Vagina (tissue), 2 donors: ENCODE data around the gene GFOD1. TPM values are rescaled to one million over a fixed set of nuclear protein-coding genes. Genes with fewer than 3 reads are reported as not detected.

Source experiments
- DNase-seq, 2 donors: peaks; one replicate each; pipeline ENCODE4 v3.0.0-alpha.2; 2017; ENCODE audit errors: extremely low spot score in 2 of 2
- H3K27ac ChIP-seq: fragments of 200-600 bp; sonication (generic); one replicate; pipeline ENCODE4 v1.5.1; 2019
- H3K27me3 ChIP-seq: fragments of 200-600 bp; sonication (generic); one replicate; pipeline ENCODE4 v1.5.1; 2019
- H3K36me3 ChIP-seq, 2 donors: fragments of 200-600 bp; sonication (generic); one replicate each; pipeline ENCODE4 v1.5.1; 2017 to 2019
- H3K4me1 ChIP-seq: fragments of 200-600 bp; sonication (generic); one replicate; pipeline ENCODE4 v1.5.1; 2019
- H3K4me3 ChIP-seq, 2 donors: fragments of 200-600 bp; sonication (generic); 1 replicate in 1 of 2; 2 replicates in 1 of 2; pipeline ENCODE4 v1.5.1; 2016 to 2019
- H3K9me3 ChIP-seq: fragments of 200-600 bp; sonication (generic); one replicate; pipeline ENCODE4 v1.5.1; 2019
- CTCF ChIP-seq, 3 experiments: fragments of 450-650 bp in 2 of 3; fragments of 200-600 bp in 1 of 3; sonication (generic) in 1 of 3; IDR thresholded peaks; one replicate each; pipeline ENCODE4 v1.5.1; 2017 to 2019; ENCODE audit warnings: antibody characterized with exemption in 3 of 3, mild to moderate bottlenecking in 2 of 3, moderate library complexity in 2 of 3
- POLR2A ChIP-seq, 2 donors: fragments of 450-650 bp; IDR thresholded peaks; one replicate each; pipeline ENCODE4 v1.6.1; 2017; ENCODE audit warnings: antibody characterized with exemption in 2 of 2, mild to moderate bottlenecking in 2 of 2, moderate library complexity in 2 of 2
- POLR2AphosphoS5 ChIP-seq, 2 donors: sonication (generic); formaldehyde crosslinking; IDR thresholded peaks; one replicate each; pipeline ENCODE4 v1.9.0; 2017; ENCODE audit warnings: antibody characterized with exemption in 2 of 2, mild to moderate bottlenecking in 2 of 2, low read depth in 1 of 2; ENCODE audit not compliant: insufficient read depth in 1 of 2
- intact Hi-C: fragments of 100-400 bp; cut with DNase I; formaldehyde crosslinking; loops from one replicate; pipeline ENCODE4 v1.15.1; 2023
- total RNA-seq: library from RNA; depleted of rRNA; stranded (reverse); fragments of >200 nt; gene quantifications from one replicate; pipeline ENCODE4 v1.2.3, GENCODE V29; 2016

The GFOD1 gene
- total RNA-seq, 1 donor from 2014 or later, result 16.9 TPM

- peaks cover 24% of the 10 kb centered on the region for H3K4me1 ChIP-seq
- intact Hi-C loops, result no loop called here
- H3K9me3 ChIP-seq, result no peaks in the 10 kb centered on the region
- H3K27ac ChIP-seq, result no peak overlapping the region
- peak in 1 of 2 donors; percentile 75 for DNase-seq
- no peak overlapping the region for H3K4me3 ChIP-seq
- no peaks in the 10 kb centered on the region for H3K36me3 ChIP-seq
- no peaks in the 10 kb centered on the region for H3K27me3 ChIP-seq
- TF ChIP-seq CTCF (IDR thresholded peaks at IDR 0.05), result no peak
- TF ChIP-seq POLR2A (IDR thresholded peaks at IDR 0.05), result no peak
- no peak for TF ChIP-seq POLR2AphosphoS5 (IDR thresholded peaks at IDR 0.05; ENCODE audit: insufficient read depth in 1 of 2, low read depth in 1 of 2)
Measured at GRCh38 chr6:13384506-13384905, 102.9 kb downstream of the GFOD1 start.

DNA sequence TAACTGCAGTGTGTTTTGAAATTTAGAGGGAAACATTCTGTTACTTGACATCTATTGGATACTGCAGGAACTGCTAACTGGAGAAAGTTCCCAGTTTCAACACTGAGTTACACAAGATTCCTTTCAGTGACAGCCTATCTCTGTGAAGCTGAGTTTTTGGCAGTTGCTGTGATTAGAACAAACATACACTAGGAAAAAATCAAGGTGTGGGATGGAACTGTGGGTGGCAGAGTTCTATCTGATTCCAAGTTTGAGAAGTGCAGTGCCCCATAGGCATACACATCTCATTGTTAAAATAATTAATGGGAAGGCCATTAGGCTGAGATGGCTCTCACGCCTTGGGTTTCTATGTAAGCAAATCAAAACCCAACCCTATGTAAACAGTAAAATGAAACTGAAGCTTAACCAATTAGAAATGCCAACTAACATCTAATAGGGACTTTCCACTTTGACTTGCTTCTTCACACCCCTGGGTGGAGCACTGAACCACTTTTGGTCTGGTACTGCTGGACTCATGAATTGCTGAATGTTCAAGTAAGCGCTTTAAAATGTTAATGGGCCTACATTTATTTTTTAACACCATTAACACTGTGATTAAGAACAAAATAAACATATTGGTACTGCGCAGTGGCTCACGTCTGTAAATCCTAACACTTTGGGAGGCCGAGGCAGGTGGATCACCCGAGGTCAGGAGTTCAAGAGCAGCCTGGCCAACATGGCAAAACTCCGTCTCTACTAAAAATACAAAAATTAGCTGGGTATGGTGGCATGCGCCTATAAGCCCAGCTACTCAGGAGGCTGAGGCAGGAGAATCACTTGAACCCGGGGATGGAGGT lies 103.9 kb downstream of the GFOD1 start:
- Histone ChIP-seq H3K27me3 (no peaks in the 10 kb centered on the region), H3K36me3 (no peaks in the 10 kb centered on the region), H3K4me3 (no peak overlapping the region), H3K4me1 (peaks cover 24% of the 10 kb centered on the region), H3K9me3 (no peaks in the 10 kb centered on the region), H3K27ac (no peak overlapping the region)
- intact Hi-C loops, result no loop called here
- TF ChIP-seq POLR2A (IDR thresholded peaks at IDR 0.05) (no peak), POLR2AphosphoS5 (IDR thresholded peaks at IDR 0.05; ENCODE audit: insufficient read depth in 1 of 2, low read depth in 1 of 2) (no peak), CTCF (IDR thresholded peaks at IDR 0.05) (no peak)
- DNase-seq, result no peak

GRCh38 chr6:13380761-13381160 lies 106.6 kb downstream of the GFOD1 start:
- H3K36me3 ChIP-seq, result no peaks in the 10 kb centered on the region
- H3K27ac ChIP-seq, result no peak overlapping the region
- H3K27me3 ChIP-seq, result no peaks in the 10 kb centered on the region
- TF ChIP-seq POLR2AphosphoS5 (IDR thresholded peaks at IDR 0.05; ENCODE audit: insufficient read depth in 1 of 2, low read depth in 1 of 2), result no peak
- no peak for TF ChIP-seq CTCF (IDR thresholded peaks at IDR 0.05)
- no peak for TF ChIP-seq POLR2A (IDR thresholded peaks at IDR 0.05)
- no peak for DNase-seq
- no peak overlapping the region for H3K4me3 ChIP-seq
- intact Hi-C loops, result no loop called here
- H3K9me3 ChIP-seq, result no peaks in the 10 kb centered on the region
- H3K4me1 ChIP-seq, result peaks cover 24% of the 10 kb centered on the region

DNA sequence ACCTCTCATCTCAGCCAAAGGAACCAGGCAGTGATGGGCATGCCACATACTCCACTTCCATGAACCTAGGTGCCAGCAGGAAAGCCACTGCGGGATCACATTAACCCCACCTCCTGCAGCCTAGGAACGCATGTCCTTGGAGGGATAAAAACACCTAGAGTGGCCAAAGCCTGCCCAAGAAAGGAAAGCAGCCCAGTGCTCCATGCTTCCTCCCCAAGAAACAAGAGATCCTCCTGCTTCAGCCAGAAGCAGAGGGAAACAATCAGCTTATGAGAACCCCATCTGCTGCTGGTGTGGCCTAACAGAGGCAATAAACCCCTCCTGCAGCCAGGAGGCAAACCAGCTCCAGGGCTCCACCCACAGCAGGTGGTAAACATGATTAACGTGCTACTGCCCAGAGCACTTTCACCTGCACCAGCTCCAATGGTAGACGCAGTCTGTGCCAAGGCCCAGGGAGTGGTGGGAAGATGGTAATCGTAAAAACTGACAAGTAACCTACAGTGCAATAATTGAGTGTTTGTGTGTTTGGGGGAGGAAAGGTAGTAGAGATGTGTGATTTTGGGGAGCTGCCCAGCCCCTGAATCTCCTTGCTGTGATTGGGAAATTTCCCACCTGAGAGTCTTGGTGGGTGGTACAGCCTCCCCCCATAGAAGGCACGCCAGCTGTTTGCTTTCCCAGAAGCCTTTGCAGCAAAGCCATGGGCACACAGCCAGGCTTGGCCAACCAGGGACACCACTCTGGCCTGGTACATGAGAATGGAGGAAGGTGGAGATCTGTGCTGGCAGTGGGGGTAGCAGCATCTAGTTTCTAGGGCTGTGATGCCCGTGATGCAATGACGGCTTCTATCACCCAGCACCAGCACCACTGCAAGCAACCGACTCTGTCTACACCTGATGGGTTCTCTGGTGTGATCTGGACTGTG lies 108.5 kb downstream of the GFOD1 start:
- TF ChIP-seq POLR2AphosphoS5 (IDR thresholded peaks at IDR 0.05; ENCODE audit: insufficient read depth in 1 of 2, low read depth in 1 of 2), result no peak
- TF ChIP-seq POLR2A (IDR thresholded peaks at IDR 0.05), result no peak
- no peak for TF ChIP-seq CTCF (IDR thresholded peaks at IDR 0.05)
- H3K27ac ChIP-seq, result no peak overlapping the region
- peaks cover 22% of the 10 kb centered on the region for H3K4me1 ChIP-seq
- intact Hi-C loops, result loop anchor here (10.0 kb wide), 1 partner anchor 106 kb away; the partner anchor contains the start of gene GFOD1
- H3K4me3 ChIP-seq, result no peak overlapping the region
- no peaks in the 10 kb centered on the region for H3K9me3 ChIP-seq
- H3K27me3 ChIP-seq, result no peaks in the 10 kb centered on the region
- no peak for DNase-seq
- H3K36me3 ChIP-seq, result no peaks in the 10 kb centered on the region
